HL-60 (cell line): Measurements from ENCODE around the gene PRDX3.

Experiments
- DNase-seq, 2 experiments: peaks; one replicate each; pipeline ENCODE4 v3.0.0-alpha.2; 2010 to 2020; ENCODE audit warnings: low read depth in 1 of 2, low spot score in 1 of 2
- H3K27ac ChIP-seq: fragments of 250-450 bp; sonication (Bioruptor Pico); replicated peaks from 2 replicates; pipeline ENCODE4 v1.5.1; 2020; ENCODE audit warnings: mild to moderate bottlenecking, moderate library complexity
- H3K27me3 ChIP-seq: fragments of 250-450 bp; sonication (Bioruptor Pico); 2 replicates; pipeline ENCODE4 v1.5.1; 2021; ENCODE audit warnings: mild to moderate bottlenecking, moderate library complexity; ENCODE audit not compliant: insufficient read depth, poor library complexity, severe bottlenecking
- H3K4me3 ChIP-seq: replicated peaks from 2 replicates; pipeline ENCODE4 v1.5.1; 2011; ENCODE audit warnings: mild to moderate bottlenecking, control low read depth, low read length; ENCODE audit not compliant: insufficient read depth
- CTCF ChIP-seq: IDR thresholded peaks from one replicate; pipeline ENCODE4 v1.5.1; 2011; ENCODE audit warnings: low read length, control low read depth, inconsistent platforms; ENCODE audit not compliant: insufficient read depth
- GABPA ChIP-seq: IDR thresholded peaks from 2 replicates; pipeline ENCODE4 v1.6.1; 2012; ENCODE audit warnings: low read depth
- POLR2AphosphoS5 ChIP-seq: IDR thresholded peaks from 2 replicates; pipeline ENCODE4 v1.6.1; 2012; ENCODE audit warnings: low read depth
- REST ChIP-seq: IDR thresholded peaks from 2 replicates; pipeline ENCODE4 v1.6.1; 2012; ENCODE audit warnings: low read depth; ENCODE audit not compliant: insufficient replicate concordance
- SPI1 ChIP-seq: IDR thresholded peaks from 2 replicates; pipeline ENCODE4 v1.6.1; 2012; ENCODE audit warnings: low read depth, mild to moderate bottlenecking, borderline replicate concordance

PRDX3 gene

GRCh38 chr10:119190954-119191785 is 12.6 kb upstream of the PRDX3 start:
- H3K27ac ChIP-seq: peak overlapping the region; percentile 13; the same call in 1 of the 2 replicates
- no peaks in the 10 kb centered on the region for H3K27me3 ChIP-seq
- H3K4me3 ChIP-seq: no peak overlapping the region
- peak in 1 of 2 experiments; percentile 62 for DNase-seq
- TF ChIP-seq POLR2AphosphoS5 (no peak), GABPA (no peak), SPI1 (no peak), CTCF (no peak), REST (no peak)

- Histone ChIP-seq H3K27me3 (no peaks in the 10 kb centered on the region), H3K4me3 (no peak overlapping the region), H3K27ac (peak overlapping the region; percentile 0; the same call in 1 of the 2 replicates)
- DNase-seq: no peak
- no peak for TF ChIP-seq CTCF
- no peak for TF ChIP-seq REST
- TF ChIP-seq GABPA: no peak
- no peak for TF ChIP-seq POLR2AphosphoS5
- TF ChIP-seq SPI1: no peak
These were observed 11.7 kb upstream of the PRDX3 start for GRCh38 chr10:119190353-119190752.

- TF ChIP-seq CTCF (no peak), GABPA (no peak)
- H3K27ac ChIP-seq: peak overlapping the region; percentile 0; the same call in 1 of the 2 replicates
- H3K4me3 ChIP-seq: no peak overlapping the region
- peak in 1 of 2 experiments; percentile 67 for DNase-seq
- no peaks in the 10 kb centered on the region for H3K27me3 ChIP-seq
These were observed 11.2 kb upstream of the PRDX3 start for GRCh38 chr10:119189811-119190282.
